ENCODE results near the gene B4GALNT4.

B4GALNT4 gene

DNA sequence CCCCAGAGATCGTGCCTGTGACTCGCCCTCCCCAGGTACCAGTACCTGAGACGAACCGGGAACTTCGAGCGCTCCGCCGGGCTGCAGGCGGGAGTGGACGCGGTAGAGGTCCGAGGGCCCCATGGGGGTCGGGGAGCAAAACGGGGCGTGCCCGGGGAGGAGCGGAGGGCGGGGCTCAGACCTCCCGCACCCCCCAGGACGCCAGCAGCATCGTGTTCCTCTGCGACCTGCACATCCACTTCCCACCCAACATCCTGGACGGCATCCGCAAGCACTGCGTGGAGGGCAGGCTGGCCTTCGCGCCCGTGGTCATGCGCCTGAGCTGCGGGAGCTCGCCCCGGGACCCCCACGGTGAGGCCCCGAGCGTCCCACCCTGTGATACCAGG is 10.8 kb downstream of the B4GALNT4 start:
- no peak overlapping the region for H3K27ac ChIP-seq (ENCODE audit: low read depth, low read length, poor library complexity, severe bottlenecking)
- no peak overlapping the region for H2AFZ ChIP-seq (ENCODE audit: low read length)
- H3K9ac ChIP-seq (ENCODE audit: low read length), result no peak overlapping the region
- H3K4me2 ChIP-seq (ENCODE audit: low read length), result no peak overlapping the region
- H3K9me2 ChIP-seq (ENCODE audit: low read depth, low read length), result no peaks in the 10 kb centered on the region
- TF ChIP-seq EZH2 (IDR thresholded peaks at IDR 0.05; ENCODE audit: borderline replicate concordance, low read length), result no peak
- TF ChIP-seq, protein P1, sequence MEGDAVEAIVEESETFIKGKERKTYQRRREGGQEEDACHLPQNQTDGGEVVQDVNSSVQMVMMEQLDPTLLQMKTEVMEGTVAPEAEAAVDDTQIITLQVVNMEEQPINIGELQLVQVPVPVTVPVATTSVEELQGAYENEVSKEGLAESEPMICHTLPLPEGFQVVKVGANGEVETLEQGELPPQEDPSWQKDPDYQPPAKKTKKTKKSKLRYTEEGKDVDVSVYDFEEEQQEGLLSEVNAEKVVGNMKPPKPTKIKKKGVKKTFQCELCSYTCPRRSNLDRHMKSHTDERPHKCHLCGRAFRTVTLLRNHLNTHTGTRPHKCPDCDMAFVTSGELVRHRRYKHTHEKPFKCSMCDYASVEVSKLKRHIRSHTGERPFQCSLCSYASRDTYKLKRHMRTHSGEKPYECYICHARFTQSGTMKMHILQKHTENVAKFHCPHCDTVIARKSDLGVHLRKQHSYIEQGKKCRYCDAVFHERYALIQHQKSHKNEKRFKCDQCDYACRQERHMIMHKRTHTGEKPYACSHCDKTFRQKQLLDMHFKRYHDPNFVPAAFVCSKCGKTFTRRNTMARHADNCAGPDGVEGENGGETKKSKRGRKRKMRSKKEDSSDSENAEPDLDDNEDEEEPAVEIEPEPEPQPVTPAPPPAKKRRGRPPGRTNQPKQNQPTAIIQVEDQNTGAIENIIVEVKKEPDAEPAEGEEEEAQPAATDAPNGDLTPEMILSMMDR (IDR thresholded peaks at IDR 0.05; ENCODE audit: low read length), result no peak
- H3K4me1 ChIP-seq (ENCODE audit: insufficient read depth, low read length, severe bottlenecking), result no peaks in the 10 kb centered on the region
- no peak overlapping the region for H3K4me3 ChIP-seq (ENCODE audit: low read depth, low read length, poor library complexity, severe bottlenecking)
- no peaks in the 10 kb centered on the region for H3F3A ChIP-seq (ENCODE audit: insufficient read depth, low read length)
- no peaks in the 10 kb centered on the region for H3K36me3 ChIP-seq (ENCODE audit: insufficient read depth, low read length)
- H3K27me3 ChIP-seq (ENCODE audit: insufficient read depth, low read length), result 0 out of 2 replicates have a peak, but pooled peaks cover 5% of the 10 kb centered on the region
- no peaks in the 10 kb centered on the region for H4K20me1 ChIP-seq (ENCODE audit: insufficient read depth, low read length)
- H3K79me2 ChIP-seq (ENCODE audit: insufficient read depth, low read length), result no peaks in the 10 kb centered on the region
- no peaks in the 10 kb centered on the region for H3K9me3 ChIP-seq (ENCODE audit: low read length)

DNA sequence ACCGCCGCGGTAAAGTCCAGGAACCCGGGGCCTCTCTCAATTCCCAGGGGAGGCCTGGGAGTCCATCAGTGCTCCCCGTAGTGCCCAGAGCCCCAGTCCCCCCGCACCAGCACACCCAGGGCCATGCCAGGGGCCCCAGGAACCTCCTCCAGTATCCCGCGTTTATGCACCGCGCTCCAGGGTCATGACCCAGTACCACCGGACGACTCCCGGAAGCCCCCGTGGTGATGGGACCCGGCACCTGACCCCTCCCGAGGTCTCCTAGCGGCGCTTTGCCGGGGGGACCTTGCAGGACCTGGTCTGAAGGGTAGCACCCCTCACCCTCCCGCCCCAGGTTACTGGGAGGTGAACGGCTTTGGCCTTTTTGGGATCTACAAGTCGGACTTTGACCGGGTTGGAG is 11.2 kb downstream of the B4GALNT4 start:
- Histone ChIP-seq H3F3A (ENCODE audit: insufficient read depth, low read length) (no peaks in the 10 kb centered on the region), H3K4me1 (ENCODE audit: insufficient read depth, low read length, severe bottlenecking) (no peaks in the 10 kb centered on the region), H3K27me3 (ENCODE audit: insufficient read depth, low read length) (0 out of 2 replicates have a peak, but pooled peaks cover 5% of the 10 kb centered on the region), H3K9ac (ENCODE audit: low read length) (no peak overlapping the region), H2AFZ (ENCODE audit: low read length) (no peak overlapping the region), H4K20me1 (ENCODE audit: insufficient read depth, low read length) (no peaks in the 10 kb centered on the region), H3K79me2 (ENCODE audit: insufficient read depth, low read length) (no peaks in the 10 kb centered on the region), H3K4me3 (ENCODE audit: low read depth, low read length, poor library complexity, severe bottlenecking) (no peak overlapping the region), H3K4me2 (ENCODE audit: low read length) (no peak overlapping the region), H3K9me2 (ENCODE audit: low read depth, low read length) (no peaks in the 10 kb centered on the region), H3K36me3 (ENCODE audit: insufficient read depth, low read length) (no peaks in the 10 kb centered on the region), H3K9me3 (ENCODE audit: low read length) (no peaks in the 10 kb centered on the region), H3K27ac (ENCODE audit: low read depth, low read length, poor library complexity, severe bottlenecking) (no peak overlapping the region)
- no peak for TF ChIP-seq EZH2 (IDR thresholded peaks at IDR 0.05; ENCODE audit: borderline replicate concordance, low read length)
- TF ChIP-seq, protein P1 (IDR thresholded peaks at IDR 0.05; ENCODE audit: low read length), result no peak

DNA sequence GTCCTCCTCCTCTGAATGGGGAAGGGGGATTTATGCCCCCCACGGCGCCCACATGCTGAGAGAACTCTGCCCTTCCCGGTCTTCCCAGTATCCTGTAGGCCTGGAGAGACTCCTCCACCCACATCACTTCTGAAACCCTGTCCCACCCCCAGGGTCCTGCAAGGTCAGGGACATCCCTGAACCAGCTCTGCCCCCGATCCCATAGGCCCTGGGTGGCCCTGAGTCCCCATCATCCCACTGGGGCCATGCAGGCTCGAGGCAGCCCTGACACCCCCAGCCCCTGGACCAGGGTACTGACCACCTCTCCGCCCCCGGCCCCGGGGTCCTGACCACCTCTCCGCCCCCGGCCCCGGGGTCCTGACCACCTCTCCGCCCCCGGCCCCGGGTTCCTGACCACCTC is 11.7 kb downstream of the B4GALNT4 start:
- no peak overlapping the region for H3K4me2 ChIP-seq (ENCODE audit: low read length)
- H3K36me3 ChIP-seq (ENCODE audit: insufficient read depth, low read length), result no peaks in the 10 kb centered on the region
- H3K79me2 ChIP-seq (ENCODE audit: insufficient read depth, low read length), result no peaks in the 10 kb centered on the region

More for the DNA sequence above, 11.7 kb downstream of the B4GALNT4 start:
- Histone ChIP-seq H3K9me2 (ENCODE audit: low read depth, low read length) (no peaks in the 10 kb centered on the region), H4K20me1 (ENCODE audit: insufficient read depth, low read length) (no peaks in the 10 kb centered on the region), H3K27ac (ENCODE audit: low read depth, low read length, poor library complexity, severe bottlenecking) (no peak overlapping the region), H3K27me3 (ENCODE audit: insufficient read depth, low read length) (peaks cover 5% of the 10 kb centered on the region; the same call in 1 of the 2 replicates), H3K9me3 (ENCODE audit: low read length) (no peaks in the 10 kb centered on the region), H3K4me1 (ENCODE audit: insufficient read depth, low read length, severe bottlenecking) (no peaks in the 10 kb centered on the region), H2AFZ (ENCODE audit: low read length) (no peak overlapping the region), H3F3A (ENCODE audit: insufficient read depth, low read length) (no peaks in the 10 kb centered on the region), H3K9ac (ENCODE audit: low read length) (no peak overlapping the region), H3K4me3 (ENCODE audit: low read depth, low read length, poor library complexity, severe bottlenecking) (no peak overlapping the region)
- TF ChIP-seq, protein P1 (IDR thresholded peaks at IDR 0.05; ENCODE audit: low read length), result no peak
- no peak for TF ChIP-seq EZH2 (IDR thresholded peaks at IDR 0.05; ENCODE audit: borderline replicate concordance, low read length)

All from OCI-LY1 (cell line).